Activated T-helper 1 cell treated with anti-CD3 and anti-CD28 coated beads, Interleukin-2, amount 50 U/mL, for 16 hours (primary cell): ENCODE results near the gene PCNX3.

ENCODE experiments used
- DNase-seq, 2 donors: peaks; one replicate each; pipeline ENCODE4 v3.0.0-alpha.2; 2020; ENCODE audit warnings: low read depth in 1 of 2, low spot score in 1 of 2

The PCNX3 gene

DNA sequence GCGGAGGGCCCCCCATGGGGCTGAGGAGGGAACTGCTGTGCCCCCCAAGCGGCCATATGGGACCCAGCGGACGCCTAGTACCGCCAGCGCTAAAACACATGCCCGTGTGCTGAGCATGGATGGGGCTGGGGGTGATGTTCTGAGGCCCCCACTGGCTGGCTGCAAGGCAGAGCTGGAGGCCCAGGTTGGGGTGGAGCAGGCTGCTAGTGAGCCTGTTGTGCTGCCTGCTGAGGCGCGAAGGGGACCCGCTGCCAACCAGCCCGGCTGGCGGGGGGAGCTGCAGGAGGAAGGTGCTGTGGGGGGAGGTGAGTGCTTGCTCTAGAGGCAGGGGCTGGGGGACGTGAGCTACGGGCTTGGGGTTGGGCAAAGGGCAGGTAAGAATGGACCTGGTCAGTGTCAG lies 3.2 kb downstream of the PCNX3 start:
- DNase-seq, result no peak

- no peak for DNase-seq
Measured at GRCh38 chr11:65619281-65619928, 3.8 kb downstream of the PCNX3 start.

DNA sequence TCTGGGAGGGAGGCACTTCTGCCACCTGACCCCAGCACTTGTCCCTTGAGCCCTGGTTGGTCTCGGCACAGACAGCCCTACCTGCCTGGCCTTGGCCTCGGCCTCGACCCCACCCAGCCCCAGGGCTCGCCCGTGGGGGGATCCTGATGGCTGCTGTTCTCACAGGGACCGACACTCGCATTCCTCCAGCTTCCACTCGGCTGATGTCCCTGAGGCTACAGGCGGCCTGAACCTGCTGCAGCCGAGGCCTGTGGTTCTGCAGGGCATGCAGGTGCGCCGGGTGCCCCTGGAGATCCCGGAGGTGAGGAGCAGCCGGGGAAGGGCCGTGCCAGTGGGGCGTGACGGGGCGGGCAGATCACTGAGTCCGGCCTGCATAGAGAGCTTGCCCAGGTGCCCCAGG lies 5.1 kb downstream of the PCNX3 start:
- DNase-seq, result no peak

- DNase-seq, result no peak
Measured at GRCh38 chr11:65621460-65621859, 5.9 kb downstream of the PCNX3 start.

- DNase-seq, result no peak
Measured at GRCh38 chr11:65622011-65622410, 6.4 kb downstream of the PCNX3 start.

DNA sequence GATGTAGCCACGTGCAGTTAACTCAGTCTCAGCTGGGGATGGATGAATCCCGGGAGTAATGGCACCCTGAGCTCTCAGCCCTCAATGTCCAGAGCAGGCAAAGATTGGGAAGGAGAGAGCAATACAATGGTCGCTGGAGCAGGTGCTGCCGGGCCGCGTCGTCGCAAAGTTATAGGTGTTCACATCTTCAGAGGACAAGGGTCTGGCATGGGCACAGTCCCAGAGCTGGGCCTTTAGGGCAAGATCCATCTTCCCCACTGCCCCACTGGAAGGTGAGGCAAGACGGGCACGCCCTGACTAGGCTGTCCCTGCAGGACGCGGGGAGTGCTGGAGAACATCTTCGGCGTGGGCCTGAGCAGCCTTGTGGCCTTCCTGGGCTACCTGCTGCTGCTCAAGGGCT lies 7.6 kb downstream of the PCNX3 start:
- no peak for DNase-seq

GRCh38 chr11:65623852-65624616 lies 8.5 kb downstream of the PCNX3 start:
- DNase-seq, result no peak

- no peak for DNase-seq
Measured at GRCh38 chr11:65624931-65625627, 9.5 kb downstream of the PCNX3 start.

DNA sequence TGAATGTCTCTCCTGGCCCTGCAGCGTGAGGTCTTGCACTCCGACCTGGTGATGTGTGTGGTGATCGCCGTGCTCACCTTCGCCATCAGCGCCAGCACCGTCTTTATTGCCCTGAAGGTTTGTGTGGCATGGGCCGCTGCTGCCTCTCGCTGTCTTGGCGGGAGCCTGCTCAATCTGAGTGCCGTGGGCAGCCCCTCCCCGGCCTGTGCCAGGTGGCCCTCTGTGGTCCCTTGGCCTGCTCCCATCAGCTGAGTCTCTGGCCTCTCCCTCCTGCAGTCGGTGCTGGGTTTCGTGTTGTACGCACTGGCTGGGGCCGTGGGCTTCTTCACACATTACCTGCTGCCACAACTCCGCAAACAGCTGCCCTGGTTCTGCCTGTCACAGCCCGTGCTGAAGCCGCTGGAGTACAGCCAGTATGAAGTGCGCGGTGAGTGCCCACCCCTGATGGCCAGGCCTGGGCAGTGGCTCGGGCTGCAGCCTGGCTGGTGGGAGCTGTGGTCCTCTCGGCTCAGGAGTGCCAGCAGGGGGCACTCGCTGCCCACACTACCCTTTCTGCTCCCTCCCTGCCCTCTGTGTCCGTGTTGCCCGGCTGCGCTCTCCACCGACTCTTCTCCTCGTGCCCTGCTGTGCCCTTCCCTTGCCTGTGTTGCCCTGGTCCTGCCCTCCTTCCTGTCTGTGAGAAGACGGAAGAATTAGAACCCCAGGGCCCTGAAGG lies 10.2 kb downstream of the PCNX3 start:
- no peak for DNase-seq

DNA sequence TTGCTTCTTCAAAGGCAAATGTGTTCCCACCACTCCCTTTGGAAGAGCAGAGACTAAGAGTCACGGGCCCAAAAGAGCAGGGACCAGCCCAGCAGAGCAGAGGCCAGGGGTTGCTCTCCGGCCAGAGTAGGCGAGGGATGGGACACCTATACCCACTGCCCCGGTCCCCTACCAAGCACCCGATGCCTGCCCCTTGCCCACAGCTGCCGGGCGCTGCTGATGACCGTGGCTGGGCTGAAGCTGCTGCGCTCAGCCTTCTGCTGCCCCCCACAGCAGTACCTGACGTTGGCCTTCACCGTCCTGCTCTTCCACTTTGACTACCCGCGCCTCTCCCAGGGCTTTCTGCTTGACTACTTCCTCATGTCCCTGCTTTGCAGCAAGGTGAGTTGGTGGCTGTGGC lies 11.6 kb downstream of the PCNX3 start:
- no peak for DNase-seq

- DNase-seq, result no peak
Measured at GRCh38 chr11:65629579-65629978, 14.0 kb downstream of the PCNX3 start.

- DNase-seq, result no peak
Measured at GRCh38 chr11:65630215-65630614, 14.6 kb downstream of the PCNX3 start.

DNA sequence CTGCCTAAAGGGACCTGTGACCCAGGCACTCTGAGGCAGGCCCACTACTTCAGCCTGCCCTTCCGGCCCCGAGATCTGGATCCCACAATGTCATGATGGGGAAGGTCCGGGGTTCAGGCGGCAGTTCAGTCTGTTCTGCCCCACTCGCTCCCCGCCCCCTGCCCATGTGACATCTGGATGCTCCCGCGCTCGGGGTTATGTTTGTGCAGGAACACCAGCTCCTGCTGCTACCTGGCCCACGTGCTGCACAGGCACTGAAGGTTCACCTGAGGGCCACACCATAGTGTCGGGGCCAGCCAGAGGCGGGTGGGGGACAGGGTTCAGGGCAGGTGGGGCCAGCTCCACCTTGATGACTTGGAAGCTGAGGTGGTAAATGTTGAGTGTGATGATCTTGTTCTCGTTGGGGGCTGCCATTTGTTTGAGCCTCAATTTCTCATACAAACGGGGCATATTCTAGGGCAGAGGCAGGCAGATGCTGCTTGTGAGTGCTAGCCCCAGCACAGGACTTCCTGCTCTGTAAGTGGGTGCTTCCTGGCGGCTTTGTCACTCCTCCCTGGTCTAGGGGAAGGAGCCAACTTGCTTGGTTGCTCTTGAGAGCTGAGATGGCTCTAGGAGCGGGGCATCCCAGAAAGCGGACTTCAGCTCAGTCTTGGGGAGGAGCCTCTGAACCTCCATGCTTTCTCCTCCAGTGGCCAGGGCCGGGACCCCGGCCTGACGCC lies 18.0 kb downstream of the PCNX3 start:
- no peak for DNase-seq

- DNase-seq, result no peak
Measured at GRCh38 chr11:65634109-65634436, 18.5 kb downstream of the PCNX3 start.

DNA sequence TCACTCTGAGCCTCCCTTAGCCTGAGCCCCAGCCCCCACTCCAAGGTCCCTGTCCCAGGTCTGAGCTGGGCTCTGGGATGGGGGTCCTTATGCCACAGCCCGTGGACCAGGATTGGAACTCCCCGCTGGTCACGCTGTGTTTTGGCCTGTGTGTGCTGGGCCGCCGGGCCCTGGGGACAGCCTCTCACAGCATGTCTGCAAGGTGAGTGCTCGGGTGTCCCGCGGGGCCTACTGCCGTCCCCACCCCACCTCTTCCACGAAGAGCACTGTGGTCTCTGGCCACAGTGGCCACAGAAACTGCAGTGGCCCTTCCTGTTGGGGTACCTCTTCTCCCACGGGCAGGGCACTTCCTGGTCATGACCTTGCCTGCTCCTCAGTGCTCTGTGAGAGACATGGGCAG lies 18.9 kb downstream of the PCNX3 start:
- no peak for DNase-seq

DNA sequence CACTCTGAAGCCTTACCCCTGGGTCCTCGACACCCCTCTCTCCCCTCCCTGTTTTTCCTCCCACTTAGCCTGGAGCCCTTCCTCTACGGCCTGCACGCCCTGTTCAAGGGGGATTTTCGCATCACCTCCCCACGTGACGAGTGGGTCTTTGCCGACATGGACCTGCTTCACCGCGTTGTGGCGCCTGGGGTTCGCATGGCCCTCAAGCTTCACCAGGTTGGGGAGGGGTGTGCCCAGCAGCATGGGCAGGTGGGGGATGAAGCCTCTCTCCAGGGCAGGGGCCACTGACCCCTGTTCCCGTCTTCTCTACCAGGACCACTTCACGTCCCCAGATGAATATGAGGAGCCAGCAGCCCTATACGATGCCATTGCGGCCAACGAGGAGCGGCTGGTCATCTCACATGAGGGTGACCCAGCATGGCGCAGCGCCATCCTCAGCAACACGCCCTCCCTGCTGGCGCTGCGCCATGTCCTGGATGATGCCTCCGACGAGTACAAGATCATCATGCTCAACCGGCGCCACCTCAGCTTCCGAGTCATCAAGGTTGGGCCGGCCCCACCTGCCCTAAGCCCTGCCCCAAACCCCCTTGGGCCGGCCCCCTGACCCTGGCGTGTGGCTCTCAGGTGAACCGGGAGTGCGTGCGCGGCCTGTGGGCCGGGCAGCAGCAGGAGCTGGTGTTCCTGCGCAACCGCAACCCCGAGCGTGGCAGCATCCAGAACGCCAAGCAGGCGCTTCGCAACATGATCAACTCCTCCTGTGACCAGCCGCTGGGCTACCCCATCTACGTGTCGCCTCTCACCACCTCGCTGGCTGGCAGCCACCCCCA lies 19.5 kb downstream of the PCNX3 start:
- no peak for DNase-seq

GRCh38 chr11:65636108-65637031 lies 20.8 kb downstream of the PCNX3 start:
- DNase-seq, result no peak

DNA sequence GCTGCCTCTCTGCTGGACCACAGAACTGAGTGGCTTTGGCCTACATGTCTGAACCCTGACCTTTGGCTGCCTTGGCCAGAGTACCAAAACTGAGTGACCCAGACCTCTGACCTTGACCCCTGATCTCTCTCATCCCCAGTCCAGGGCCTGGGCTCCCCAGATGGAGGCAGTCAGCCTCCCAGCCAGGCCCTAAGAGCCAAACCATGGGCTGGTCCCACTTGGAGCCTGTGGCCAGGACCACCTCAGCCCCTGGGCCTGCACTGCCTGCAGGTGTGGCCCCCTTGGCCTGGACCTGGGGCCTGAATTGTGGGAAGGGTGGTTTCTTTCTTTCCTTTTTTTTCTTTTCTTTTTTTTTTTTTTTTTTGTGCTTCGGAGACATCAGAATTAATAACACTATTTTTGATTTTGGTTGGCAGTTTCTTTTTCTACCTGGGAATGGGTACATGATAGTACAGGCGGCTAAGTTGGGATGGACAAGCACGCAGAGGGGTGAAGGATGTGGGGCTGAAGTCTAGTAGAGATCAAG lies 21.5 kb downstream of the PCNX3 start:
- DNase-seq, result no peak
